ENCODE measurements around the gene MCOLN1.

DNA sequence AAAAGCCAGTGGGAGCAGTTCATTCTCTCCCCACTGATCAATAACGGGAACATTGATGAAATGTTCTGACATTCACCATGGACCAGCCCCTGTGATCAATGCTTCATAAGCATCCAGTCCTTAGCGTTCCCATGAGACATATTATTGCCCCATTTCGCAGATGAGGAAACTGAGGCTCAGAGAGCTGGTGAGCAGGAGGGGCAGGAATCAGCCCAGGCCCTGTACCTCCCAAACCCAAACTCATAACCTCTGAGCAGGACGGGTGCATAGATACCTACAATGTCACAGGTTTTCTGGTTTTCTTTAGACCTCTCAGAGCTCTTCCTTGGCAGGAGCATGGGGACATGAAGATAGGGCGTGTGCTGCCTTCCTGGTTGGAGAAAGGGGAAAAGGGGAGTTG lies 2.1 kb downstream of the MCOLN1 start:
- TF ChIP-seq, protein P1, sequence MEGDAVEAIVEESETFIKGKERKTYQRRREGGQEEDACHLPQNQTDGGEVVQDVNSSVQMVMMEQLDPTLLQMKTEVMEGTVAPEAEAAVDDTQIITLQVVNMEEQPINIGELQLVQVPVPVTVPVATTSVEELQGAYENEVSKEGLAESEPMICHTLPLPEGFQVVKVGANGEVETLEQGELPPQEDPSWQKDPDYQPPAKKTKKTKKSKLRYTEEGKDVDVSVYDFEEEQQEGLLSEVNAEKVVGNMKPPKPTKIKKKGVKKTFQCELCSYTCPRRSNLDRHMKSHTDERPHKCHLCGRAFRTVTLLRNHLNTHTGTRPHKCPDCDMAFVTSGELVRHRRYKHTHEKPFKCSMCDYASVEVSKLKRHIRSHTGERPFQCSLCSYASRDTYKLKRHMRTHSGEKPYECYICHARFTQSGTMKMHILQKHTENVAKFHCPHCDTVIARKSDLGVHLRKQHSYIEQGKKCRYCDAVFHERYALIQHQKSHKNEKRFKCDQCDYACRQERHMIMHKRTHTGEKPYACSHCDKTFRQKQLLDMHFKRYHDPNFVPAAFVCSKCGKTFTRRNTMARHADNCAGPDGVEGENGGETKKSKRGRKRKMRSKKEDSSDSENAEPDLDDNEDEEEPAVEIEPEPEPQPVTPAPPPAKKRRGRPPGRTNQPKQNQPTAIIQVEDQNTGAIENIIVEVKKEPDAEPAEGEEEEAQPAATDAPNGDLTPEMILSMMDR (IDR thresholded peaks at IDR 0.05): no peak
- TF ChIP-seq POLR2A (IDR thresholded peaks at IDR 0.05): no peak

Measured in thyroid gland (tissue), 4 donors.